GM12875 (cell line): ENCODE data around the gene SLC22A23.

Experiments
- H3K4me3 ChIP-seq: one replicate; pipeline ENCODE4 v1.5.1; 2011; ENCODE audit warnings: low read depth, low read length, control low read depth
- TF ChIP-seq, protein P1 (sequence below): IDR thresholded peaks from 2 replicates; pipeline ENCODE4 v1.5.1; 2011; ENCODE audit warnings: low read depth, mild to moderate bottlenecking, control low read depth, inconsistent platforms, low read length, moderate library complexity, borderline replicate concordance; ENCODE audit not compliant: insufficient read depth

SLC22A23 gene

DNA sequence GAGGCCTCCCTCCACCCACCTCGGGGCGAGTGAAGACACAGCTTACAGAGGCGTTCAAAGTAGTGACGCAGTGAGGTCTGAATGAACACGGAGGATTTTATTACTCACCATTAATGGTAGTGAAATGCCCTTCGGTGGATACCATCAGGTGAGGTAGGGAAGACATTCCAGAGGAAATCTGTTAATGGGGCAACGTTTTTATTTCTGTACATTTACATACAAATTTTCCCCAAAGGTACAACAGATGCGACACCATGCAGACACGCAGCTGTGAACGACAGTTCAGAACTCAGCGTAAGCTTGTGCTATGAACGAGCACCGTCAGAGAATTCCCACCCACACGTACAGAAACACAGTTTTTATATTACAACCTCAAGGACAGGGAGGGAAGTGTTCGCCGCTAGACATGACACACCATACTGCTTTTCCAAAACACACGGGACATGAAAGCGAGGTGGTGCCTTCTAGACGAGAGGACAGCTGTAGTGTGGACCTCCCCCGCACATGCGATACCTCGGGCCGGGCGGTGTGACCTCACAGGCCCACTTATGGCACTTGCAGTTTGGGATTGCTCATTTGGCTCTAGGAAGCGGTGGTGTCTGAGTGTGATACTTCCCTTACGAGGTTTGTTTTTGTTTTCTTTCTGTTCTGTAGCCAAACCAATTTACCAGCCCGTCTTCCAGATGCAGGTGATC, 187.4 kb downstream of the SLC22A23 start:
- TF ChIP-seq, protein P1, sequence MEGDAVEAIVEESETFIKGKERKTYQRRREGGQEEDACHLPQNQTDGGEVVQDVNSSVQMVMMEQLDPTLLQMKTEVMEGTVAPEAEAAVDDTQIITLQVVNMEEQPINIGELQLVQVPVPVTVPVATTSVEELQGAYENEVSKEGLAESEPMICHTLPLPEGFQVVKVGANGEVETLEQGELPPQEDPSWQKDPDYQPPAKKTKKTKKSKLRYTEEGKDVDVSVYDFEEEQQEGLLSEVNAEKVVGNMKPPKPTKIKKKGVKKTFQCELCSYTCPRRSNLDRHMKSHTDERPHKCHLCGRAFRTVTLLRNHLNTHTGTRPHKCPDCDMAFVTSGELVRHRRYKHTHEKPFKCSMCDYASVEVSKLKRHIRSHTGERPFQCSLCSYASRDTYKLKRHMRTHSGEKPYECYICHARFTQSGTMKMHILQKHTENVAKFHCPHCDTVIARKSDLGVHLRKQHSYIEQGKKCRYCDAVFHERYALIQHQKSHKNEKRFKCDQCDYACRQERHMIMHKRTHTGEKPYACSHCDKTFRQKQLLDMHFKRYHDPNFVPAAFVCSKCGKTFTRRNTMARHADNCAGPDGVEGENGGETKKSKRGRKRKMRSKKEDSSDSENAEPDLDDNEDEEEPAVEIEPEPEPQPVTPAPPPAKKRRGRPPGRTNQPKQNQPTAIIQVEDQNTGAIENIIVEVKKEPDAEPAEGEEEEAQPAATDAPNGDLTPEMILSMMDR, result no peak
- H3K4me3 ChIP-seq, result no peak overlapping the region

DNA sequence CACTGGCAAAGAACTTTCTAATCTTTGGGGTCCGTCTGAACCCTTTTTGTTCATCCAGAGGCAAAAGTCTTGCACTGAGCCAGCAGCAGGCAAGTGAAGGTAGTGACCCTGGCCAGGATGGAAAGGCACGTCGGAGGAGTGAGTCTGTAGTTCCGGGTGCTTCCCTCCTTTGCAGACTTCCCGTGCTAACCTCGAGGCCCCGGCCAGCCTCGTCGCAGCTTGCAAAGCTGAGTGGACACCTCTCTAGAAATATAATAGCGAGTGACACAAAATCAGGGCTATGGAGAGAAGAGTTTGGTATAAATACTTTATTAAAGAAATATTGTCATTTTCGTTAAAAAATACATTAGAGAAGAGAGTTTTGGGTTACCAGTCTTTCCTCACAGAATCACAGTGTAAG, 188.2 kb downstream of the SLC22A23 start:
- TF ChIP-seq, protein P1, result no peak
- no peak overlapping the region for H3K4me3 ChIP-seq

DNA sequence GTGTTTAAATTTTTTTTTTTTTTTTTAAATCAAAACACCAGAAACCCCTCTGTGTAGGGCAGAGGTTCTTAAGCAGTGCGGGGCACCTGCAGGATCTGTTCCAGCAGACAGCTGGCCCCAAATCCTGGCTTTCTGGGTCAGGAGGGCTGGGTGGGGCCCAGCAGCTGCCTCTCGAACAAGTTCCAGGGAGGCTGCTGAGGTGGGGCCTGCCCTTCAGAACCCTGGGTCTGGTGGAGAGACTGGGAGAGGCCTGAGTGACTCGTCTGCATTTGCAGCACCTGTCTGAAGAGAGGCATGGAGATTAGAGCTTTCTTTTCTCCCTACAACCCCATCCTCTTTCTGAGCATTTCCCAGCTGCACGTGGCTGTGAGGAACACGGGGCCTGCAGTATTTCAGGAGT, 189.7 kb downstream of the SLC22A23 start:
- H3K4me3 ChIP-seq, result no peak overlapping the region
- TF ChIP-seq, protein P1, result no peak

GRCh38 chr6:3266170-3266569, 190.7 kb downstream of the SLC22A23 start:
- TF ChIP-seq, protein P1, result no peak
- H3K4me3 ChIP-seq, result no peak overlapping the region

GRCh38 chr6:3265671-3266070, 191.2 kb downstream of the SLC22A23 start:
- no peak overlapping the region for H3K4me3 ChIP-seq
- TF ChIP-seq, protein P1, result no peak

- TF ChIP-seq, protein P1, result no peak
- no peak overlapping the region for H3K4me3 ChIP-seq
Measured at GRCh38 chr6:3264356-3264755, 192.5 kb downstream of the SLC22A23 start.

DNA sequence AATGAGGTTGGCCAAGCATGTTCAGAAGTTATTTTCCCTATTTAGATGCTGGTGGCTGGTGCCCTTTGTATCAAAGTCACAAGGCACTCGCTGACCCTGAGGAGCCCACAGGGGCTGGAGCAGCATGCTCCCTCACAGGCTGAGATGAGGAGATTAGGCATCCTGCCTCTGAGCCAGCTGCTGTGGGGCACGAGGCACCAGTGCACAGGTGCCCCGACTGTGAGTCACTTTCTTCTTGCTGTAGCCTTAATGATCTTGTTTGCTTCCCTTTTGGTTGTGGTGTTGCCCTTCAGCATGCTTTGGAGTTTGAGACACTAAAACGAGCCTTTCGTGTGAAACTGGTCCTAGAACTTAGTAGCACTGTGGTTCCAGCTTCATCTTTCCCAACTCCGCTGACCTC, 193.8 kb downstream of the SLC22A23 start:
- no peak overlapping the region for H3K4me3 ChIP-seq
- TF ChIP-seq, protein P1, result no peak
